Measurements from ENCODE around the gene CHD9.
"Not testable (repeated sequence)": the region's sequence is repeated elsewhere in the genome, so short reads cannot be mapped to it uniquely, and the experiment has no call there.

Gene CHD9

GRCh38 chr16:53048139-53048915 is 6.5 kb upstream of the CHD9 start:
- DNase-seq (ENCODE audit: low read depth), result no peak

DNA sequence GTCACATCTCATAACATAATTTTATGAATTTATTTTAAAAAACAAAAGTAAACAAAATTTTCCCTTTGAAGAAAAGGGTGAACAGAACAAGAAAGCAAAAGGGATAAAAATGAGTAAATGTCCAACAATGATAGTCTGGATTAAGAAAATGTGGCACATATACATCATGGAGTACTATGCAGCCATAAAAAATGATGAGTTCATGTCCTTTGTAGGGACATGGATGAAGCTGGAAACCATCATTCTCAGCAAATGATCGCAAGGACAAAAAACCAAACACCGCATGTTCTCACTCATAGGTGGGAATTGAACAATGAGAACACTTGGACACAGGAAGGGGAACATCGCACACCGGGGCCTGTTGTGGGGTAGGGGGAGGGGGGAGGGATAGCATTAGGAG is 3.5 kb upstream of the CHD9 start:
- DNase-seq (ENCODE audit: low read depth), result not testable (repeated sequence)

GRCh38 chr16:53052519-53053501 is 2.0 kb upstream of the CHD9 start, which contains the start of gene CHD9NB:
TSS of gene CHD9NB (minus strand) at chr16:53052897. CDS start at chr16:53044158, 8,739 bp downstream.
- DNase-seq (ENCODE audit: low read depth), result no peak

GRCh38 chr16:53053967-53054669 is 673 bp upstream of the CHD9 start:
- no peak for DNase-seq (ENCODE audit: low read depth)

GRCh38 chr16:53055541-53056391 is 975 bp downstream of the CHD9 start:
- DNase-seq (ENCODE audit: low read depth), result no peak

- no peak for DNase-seq (ENCODE audit: low read depth)
Measured at GRCh38 chr16:53056392-53056881, 1.6 kb downstream of the CHD9 start.

GRCh38 chr16:53057658-53058057 is 2.9 kb downstream of the CHD9 start:
- no peak for DNase-seq (ENCODE audit: low read depth)

DNA sequence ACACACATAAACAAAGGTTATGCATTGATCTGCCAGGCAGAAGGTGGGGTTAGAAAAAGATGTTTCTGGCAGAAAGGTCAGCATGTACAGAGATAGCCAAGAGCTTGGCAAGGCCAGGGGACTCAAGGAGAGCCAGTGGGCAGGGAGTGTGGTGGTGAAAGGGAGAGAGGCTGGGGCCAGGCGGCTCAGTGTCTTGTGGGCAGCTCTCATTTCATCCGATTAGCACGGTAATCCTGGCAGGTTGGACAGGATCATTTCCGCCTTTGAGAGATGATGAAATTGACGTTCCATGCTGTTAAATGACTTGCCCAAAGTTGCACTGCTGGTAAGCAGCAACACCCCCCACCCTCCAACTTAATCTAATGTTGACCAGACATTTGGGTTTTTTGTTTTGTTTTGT is 3.6 kb downstream of the CHD9 start:
- DNase-seq (ENCODE audit: low read depth), result no peak

- DNase-seq (ENCODE audit: low read depth), result no peak
Measured at GRCh38 chr16:53058882-53059281, 4.1 kb downstream of the CHD9 start.

DNA sequence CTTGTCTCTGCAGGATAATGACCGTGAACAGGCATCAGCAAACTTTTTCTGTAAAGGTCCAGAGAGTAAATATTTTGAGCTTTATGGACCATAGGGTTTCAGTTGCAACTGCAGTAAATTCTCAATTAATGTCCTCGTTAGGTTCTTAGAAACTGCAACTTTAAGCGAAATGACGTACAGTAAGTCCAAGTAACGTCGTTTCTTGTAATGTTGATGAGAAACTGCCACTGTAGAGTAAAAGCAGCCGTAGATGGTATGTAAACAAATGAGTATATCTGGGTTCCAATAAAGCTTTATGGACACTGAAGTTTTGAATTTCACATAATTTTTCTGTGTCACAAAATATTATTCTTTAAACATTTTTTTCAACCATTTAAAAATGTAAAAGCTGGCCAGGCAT is 4.9 kb downstream of the CHD9 start:
- no peak for DNase-seq (ENCODE audit: low read depth)

GRCh38 chr16:53061256-53061655 is 6.5 kb downstream of the CHD9 start:
- DNase-seq (ENCODE audit: low read depth), result no peak

GRCh38 chr16:53061701-53062159 is 6.9 kb downstream of the CHD9 start:
- DNase-seq (ENCODE audit: low read depth), result no peak

DNA sequence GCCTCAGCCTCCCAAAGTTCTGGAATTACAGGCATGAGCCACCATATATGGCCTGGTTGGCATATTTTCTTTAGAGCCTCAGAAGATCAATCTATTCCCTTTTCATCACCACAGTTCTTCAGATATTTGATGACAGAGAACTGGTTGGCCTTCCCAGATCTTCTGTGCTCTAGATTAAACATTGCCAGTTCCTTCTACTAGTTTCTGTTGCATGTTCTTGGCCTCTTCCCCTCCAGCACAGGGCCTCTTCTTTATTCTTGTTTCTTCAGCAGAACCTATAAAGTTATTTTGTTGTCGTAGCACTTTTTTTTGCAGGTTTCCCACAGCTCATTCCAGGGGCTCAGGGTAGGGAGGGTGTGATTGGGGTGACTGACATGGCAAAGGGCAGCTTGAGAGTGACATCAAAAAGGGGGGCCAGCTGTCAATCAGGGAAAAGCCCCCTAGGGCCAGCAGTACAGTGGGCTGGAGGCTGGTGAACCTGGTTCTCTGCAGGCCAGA is 9.3 kb downstream of the CHD9 start:
- DNase-seq (ENCODE audit: low read depth), result no peak

- no peak for DNase-seq (ENCODE audit: low read depth)
Measured at GRCh38 chr16:53065461-53066061, 10.8 kb downstream of the CHD9 start.

DNA sequence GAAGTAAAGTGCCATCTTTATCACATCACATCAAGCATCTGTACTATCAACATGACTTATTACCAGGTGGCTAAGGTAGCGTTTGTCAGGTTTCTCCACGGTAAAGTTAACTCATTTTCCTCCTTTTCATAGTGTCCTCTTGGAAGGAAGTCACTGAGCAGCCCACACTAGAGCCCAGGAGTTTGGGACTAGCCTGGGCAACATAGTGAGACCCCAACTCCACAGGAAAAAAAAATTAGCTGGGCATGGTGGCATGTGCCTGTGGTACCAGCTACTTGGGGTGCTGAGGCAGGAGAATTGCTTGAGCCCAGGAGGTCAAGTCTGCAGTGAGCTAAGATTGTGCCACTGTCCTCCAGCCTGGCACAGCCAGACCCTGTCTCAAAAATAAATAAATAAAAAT is 12.9 kb downstream of the CHD9 start:
- no peak for DNase-seq (ENCODE audit: low read depth)

DNA sequence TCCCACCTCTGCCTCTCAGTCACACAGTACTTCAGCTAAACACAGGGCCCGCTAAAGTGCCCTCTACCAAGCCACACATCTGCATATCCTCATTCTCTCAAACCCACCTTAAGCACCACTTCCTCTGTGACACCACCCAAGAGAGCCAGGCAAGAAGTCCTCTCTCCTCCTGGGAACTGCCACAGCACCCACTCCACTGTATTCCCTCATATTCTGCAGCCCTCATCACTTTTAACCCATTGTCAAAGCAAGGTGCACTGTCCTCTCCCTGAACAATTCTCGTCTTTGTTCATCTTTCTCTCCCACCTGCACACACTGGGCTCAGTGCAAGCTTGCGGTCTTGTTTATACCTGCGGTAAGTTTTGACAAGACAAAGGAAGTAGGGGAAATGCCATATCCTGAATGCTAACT is 13.6 kb downstream of the CHD9 start:
- DNase-seq (ENCODE audit: low read depth), result no peak

- no peak for DNase-seq (ENCODE audit: low read depth)
Measured at GRCh38 chr16:53069772-53070171, 15.0 kb downstream of the CHD9 start.

- no peak for DNase-seq (ENCODE audit: low read depth)
Measured at GRCh38 chr16:53071748-53072301, 17.0 kb downstream of the CHD9 start.

GRCh38 chr16:53073022-53073421 is 18.2 kb downstream of the CHD9 start:
- no peak for DNase-seq (ENCODE audit: low read depth)

- not testable (repeated sequence) for DNase-seq (ENCODE audit: low read depth)
Measured at GRCh38 chr16:53074296-53074695, 19.5 kb downstream of the CHD9 start.

All from T follicular helper cell (primary cell).